Activated CD8-positive, alpha-beta T cell treated with anti-CD3 and anti-CD28 coated beads, Interleukin-2, amount 10 ng/mL, durations not matched to agents 7 days and 5 days (primary cell): ENCODE data around the gene OPN1MW. TPM values are rescaled to one million over a fixed set of nuclear protein-coding genes. Genes with fewer than 3 reads are reported as not detected.
"Not testable (repeated sequence)": the region's sequence is repeated elsewhere in the genome, so short reads cannot be mapped to it uniquely, and the experiment has no call there.

Experiments
- ATAC-seq: fragments of 150-1000 bp; cut with Tn5 transposase; one replicate; pipeline ENCODE4 v1.10.0; 2021; ENCODE audit warnings: moderate library complexity
- CTCF ChIA-PET: fragments of 350-600 bp; sonication (Branson Sonifier 250); formaldehyde crosslinking; loops from one replicate; lab custom pipeline; 2021; ENCODE audit warnings: antibody characterized with exemption; lab: Charles Lee
- POLR2A ChIA-PET: fragments of 350-600 bp; sonication (Branson Sonifier 250); formaldehyde crosslinking; loops from one replicate; lab custom pipeline; 2021; ENCODE audit warnings: antibody characterized with exemption; lab: Charles Lee
- DNase-seq: peaks from one replicate; pipeline ENCODE4 v3.0.0-alpha.2; 2020
- H3K27ac Mint-ChIP-seq: one replicate; pipeline ENCODE4 v1.8.0; 2021; ENCODE audit warnings: mild to moderate bottlenecking, mixed read lengths
- H3K27me3 Mint-ChIP-seq: one replicate; pipeline ENCODE4 v1.8.0; 2021; ENCODE audit warnings: low read depth, mixed read lengths
- H3K36me3 Mint-ChIP-seq: one replicate; pipeline ENCODE4 v1.8.0; 2021; ENCODE audit warnings: low read depth, mixed read lengths
- H3K4me1 Mint-ChIP-seq: one replicate; pipeline ENCODE4 v1.8.0; 2021; ENCODE audit warnings: low read depth, mixed read lengths
- H3K4me3 Mint-ChIP-seq: one replicate; pipeline ENCODE4 v1.8.0; 2021; ENCODE audit warnings: mild to moderate bottlenecking, mixed read lengths
- H3K9me3 Mint-ChIP-seq: one replicate; pipeline ENCODE4 v1.8.0; 2022; ENCODE audit warnings: mixed read lengths; ENCODE audit not compliant: insufficient read depth
- total RNA-seq, 2 experiments: library from RNA; stranded (reverse); gene quantifications; one replicate each; pipeline ENCODE4 v1.2.3, GENCODE V29; 2021

OPN1MW gene
- not detected for total RNA-seq

DNA sequence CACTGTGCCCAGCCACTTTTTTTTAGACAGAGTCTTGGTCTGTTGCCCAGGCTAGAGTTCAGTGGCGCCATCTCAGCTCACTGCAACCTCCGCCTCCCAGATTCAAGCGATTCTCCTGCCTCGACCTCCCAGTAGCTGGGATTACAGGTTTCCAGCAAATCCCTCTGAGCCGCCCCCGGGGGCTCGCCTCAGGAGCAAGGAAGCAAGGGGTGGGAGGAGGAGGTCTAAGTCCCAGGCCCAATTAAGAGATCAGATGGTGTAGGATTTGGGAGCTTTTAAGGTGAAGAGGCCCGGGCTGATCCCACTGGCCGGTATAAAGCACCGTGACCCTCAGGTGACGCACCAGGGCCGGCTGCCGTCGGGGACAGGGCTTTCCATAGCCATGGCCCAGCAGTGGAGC, at the start of gene OPN1MW:
Gene OPN1MW, plus strand, starts transcription at position 301 of the 400 bp plus-strand sequence. Its CDS starts 82 bp downstream, at position 383.
- H3K4me1 Mint-ChIP-seq, DNase-seq, H3K27ac Mint-ChIP-seq, H3K27me3 Mint-ChIP-seq, H3K4me3 Mint-ChIP-seq, ATAC-seq, H3K36me3 Mint-ChIP-seq, CTCF ChIA-PET, POLR2A ChIA-PET, H3K9me3 Mint-ChIP-seq: not testable (repeated sequence)

GRCh38 chrX:154135458-154136229, 46.8 kb upstream of the OPN1MW start:
- H3K4me3 Mint-ChIP-seq: peak overlapping the region; percentile 60
- DNase-seq: no peak
- peak overlapping the region; percentile 86 for H3K27ac Mint-ChIP-seq

DNA sequence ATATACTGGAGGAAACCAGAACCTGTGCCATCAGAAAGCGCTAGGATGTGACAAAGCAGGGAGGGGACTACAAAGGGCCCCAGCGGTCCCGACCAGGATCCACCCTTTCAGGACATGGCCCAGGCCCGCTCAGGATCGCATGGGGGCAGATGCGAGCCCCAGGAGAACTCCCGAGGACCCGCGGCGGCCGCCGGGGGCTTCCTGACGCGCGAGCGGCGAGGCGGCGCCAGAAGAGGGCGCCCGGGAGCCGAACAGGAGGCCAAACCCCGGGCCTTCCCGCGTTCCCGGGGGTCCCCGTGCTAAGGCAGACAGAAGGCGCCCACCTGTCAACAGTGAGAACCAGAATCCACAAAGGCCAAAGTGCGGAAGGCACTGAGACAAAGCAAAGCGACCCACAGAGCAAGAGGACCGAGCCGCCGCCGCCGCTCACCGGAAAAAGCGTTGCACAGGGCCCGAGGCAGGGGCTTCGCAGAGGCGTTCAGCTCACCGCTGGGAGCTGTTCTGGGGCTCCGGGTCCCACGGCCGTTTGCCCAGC, 45.7 kb upstream of the OPN1MW start:
- peak overlapping the region; percentile 60 for H3K4me3 Mint-ChIP-seq
- no peaks in the 10 kb centered on the region for H3K36me3 Mint-ChIP-seq
- DNase-seq: peak; percentile 66
- H3K9me3 Mint-ChIP-seq: no peaks in the 10 kb centered on the region
- CTCF ChIA-PET: interaction anchor here (0.8 to 2.3 kb wide), 3 partner anchors 10 to 38 kb away, joined by 3 to 8 read pairs (median 3); no protein-coding TSS in a partner anchor
- H3K27me3 Mint-ChIP-seq: no peaks in the 10 kb centered on the region
- H3K27ac Mint-ChIP-seq: peak overlapping the region; percentile 86
- peak; percentile 91 for ATAC-seq
- POLR2A ChIA-PET: no interaction called here
- H3K4me1 Mint-ChIP-seq: peaks cover 21% of the 10 kb centered on the region

More at GRCh38 chrX:154135458-154136229, 46.8 kb upstream of the OPN1MW start:
- ATAC-seq: no peak
- ChIA-PET POLR2A (interaction anchor here (0.6 to 1.3 kb wide), 3 partner anchors 38 to 172 kb away, joined by 3 to 8 read pairs (median 3); partner anchors contain the start of gene MECP2), CTCF (interaction anchor here (1.0 to 2.3 kb wide), 4 partner anchors 8 to 174 kb away, joined by 3 to 8 read pairs (median 4); no protein-coding TSS in a partner anchor)
- Mint-ChIP-seq H3K4me1 (peaks cover 21% of the 10 kb centered on the region), H3K27me3 (no peaks in the 10 kb centered on the region), H3K9me3 (no peaks in the 10 kb centered on the region), H3K36me3 (no peaks in the 10 kb centered on the region)

DNA sequence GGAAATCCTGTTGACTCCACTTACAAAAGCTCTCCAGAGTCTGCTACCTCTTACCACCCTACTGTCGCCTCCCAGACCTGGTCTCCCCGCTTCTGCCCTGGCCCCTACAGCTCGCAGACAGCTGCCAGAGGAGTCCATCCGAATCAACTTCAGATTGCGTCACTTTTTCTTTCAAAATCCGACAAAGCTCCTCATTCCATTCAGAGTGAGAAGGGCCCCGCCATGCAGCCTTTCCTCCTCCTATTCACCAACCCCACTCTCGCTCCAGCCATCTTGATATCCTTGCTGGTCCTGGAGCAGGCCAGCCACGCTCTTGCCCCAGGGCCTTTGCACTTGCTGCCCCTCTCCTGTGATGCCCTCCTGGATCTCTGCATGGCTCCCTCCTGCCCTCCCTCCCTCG, 43.5 kb upstream of the OPN1MW start:
- no peak for ATAC-seq
- Mint-ChIP-seq H3K4me1 (peaks cover 21% of the 10 kb centered on the region), H3K36me3 (no peaks in the 10 kb centered on the region), H3K27ac (no peak overlapping the region), H3K9me3 (no peaks in the 10 kb centered on the region), H3K27me3 (no peaks in the 10 kb centered on the region), H3K4me3 (no peak overlapping the region)
- ChIA-PET POLR2A (no interaction called here), CTCF (interaction anchor here (1.2 kb wide), 1 partner anchor 388 kb away, joined by 3 read pairs; no protein-coding TSS in a partner anchor)
- no peak for DNase-seq

DNA sequence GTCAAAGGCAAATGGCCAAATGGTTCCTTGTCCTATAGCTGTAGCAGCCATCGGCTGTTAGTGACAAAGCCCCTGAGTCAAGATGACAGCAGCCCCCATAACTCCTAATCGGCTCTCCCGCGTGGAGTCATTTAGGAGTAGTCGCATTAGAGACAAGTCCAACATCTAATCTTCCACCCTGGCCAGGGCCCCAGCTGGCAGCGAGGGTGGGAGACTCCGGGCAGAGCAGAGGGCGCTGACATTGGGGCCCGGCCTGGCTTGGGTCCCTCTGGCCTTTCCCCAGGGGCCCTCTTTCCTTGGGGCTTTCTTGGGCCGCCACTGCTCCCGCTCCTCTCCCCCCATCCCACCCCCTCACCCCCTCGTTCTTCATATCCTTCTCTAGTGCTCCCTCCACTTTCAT, 42.2 kb upstream of the OPN1MW start:
- no peak overlapping the region for H3K4me3 Mint-ChIP-seq
- no peaks in the 10 kb centered on the region for H3K36me3 Mint-ChIP-seq
- CTCF ChIA-PET: no interaction called here
- H3K27me3 Mint-ChIP-seq: no peaks in the 10 kb centered on the region
- POLR2A ChIA-PET: no interaction called here
- no peak for ATAC-seq
- H3K4me1 Mint-ChIP-seq: peaks cover 21% of the 10 kb centered on the region
- no peak overlapping the region for H3K27ac Mint-ChIP-seq
- no peak for DNase-seq
- no peaks in the 10 kb centered on the region for H3K9me3 Mint-ChIP-seq

GRCh38 chrX:154140742-154141141, 41.7 kb upstream of the OPN1MW start:
- H3K4me3 Mint-ChIP-seq: no peak overlapping the region
- DNase-seq: no peak
- H3K9me3 Mint-ChIP-seq: no peaks in the 10 kb centered on the region
- no peaks in the 10 kb centered on the region for H3K27me3 Mint-ChIP-seq
- no peaks in the 10 kb centered on the region for H3K36me3 Mint-ChIP-seq
- POLR2A ChIA-PET: no interaction called here
- ATAC-seq: no peak
- CTCF ChIA-PET: no interaction called here
- no peak overlapping the region for H3K27ac Mint-ChIP-seq
- peaks cover 17% of the 10 kb centered on the region for H3K4me1 Mint-ChIP-seq

DNA sequence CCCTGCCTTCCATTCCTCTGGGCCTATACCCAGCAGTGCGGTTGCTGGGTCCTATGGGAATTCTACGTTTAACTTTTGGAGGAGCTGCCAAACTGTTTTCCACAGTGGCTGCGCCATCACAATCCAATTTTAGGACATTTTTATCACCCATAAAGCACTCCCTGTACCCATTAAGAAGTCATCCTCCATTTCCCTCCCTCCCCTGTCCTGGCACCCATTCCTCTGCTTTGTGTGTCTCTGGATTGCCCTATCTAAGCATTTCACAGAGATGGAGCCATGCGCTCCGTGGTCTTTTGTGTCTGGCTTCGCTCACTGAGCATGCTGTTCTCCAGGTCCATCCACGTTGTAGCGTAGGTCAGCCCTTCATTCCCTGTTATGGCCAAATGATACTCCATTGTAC, 40.0 kb upstream of the OPN1MW start:
- no peak for ATAC-seq
- H3K4me1 Mint-ChIP-seq: peaks cover 3% of the 10 kb centered on the region
- H3K27ac Mint-ChIP-seq: no peak overlapping the region
- no peaks in the 10 kb centered on the region for H3K9me3 Mint-ChIP-seq
- ChIA-PET CTCF (no interaction called here), POLR2A (no interaction called here)
- H3K4me3 Mint-ChIP-seq: no peak overlapping the region
- H3K27me3 Mint-ChIP-seq: no peaks in the 10 kb centered on the region
- H3K36me3 Mint-ChIP-seq: no peaks in the 10 kb centered on the region
- DNase-seq: no peak

GRCh38 chrX:154142950-154143745, 39.2 kb upstream of the OPN1MW start:
- DNase-seq (no peak), ATAC-seq (no peak)
- Mint-ChIP-seq H3K4me1 (peaks cover 3% of the 10 kb centered on the region), H3K4me3 (no peak overlapping the region), H3K27ac (no peak overlapping the region), H3K9me3 (no peaks in the 10 kb centered on the region), H3K36me3 (no peaks in the 10 kb centered on the region), H3K27me3 (no peaks in the 10 kb centered on the region)
- ChIA-PET CTCF (no interaction called here), POLR2A (no interaction called here)

GRCh38 chrX:154144010-154144409, 38.4 kb upstream of the OPN1MW start, which contains the start of gene OPN1LW:
Gene OPN1LW, plus strand, starts transcription at chrX:154144243. Its CDS starts 41 bp downstream, at chrX:154144284.
- CTCF ChIA-PET, H3K4me3 Mint-ChIP-seq, DNase-seq, H3K4me1 Mint-ChIP-seq, H3K36me3 Mint-ChIP-seq, ATAC-seq, POLR2A ChIA-PET, H3K9me3 Mint-ChIP-seq, H3K27ac Mint-ChIP-seq, H3K27me3 Mint-ChIP-seq: not testable (repeated sequence)

DNA sequence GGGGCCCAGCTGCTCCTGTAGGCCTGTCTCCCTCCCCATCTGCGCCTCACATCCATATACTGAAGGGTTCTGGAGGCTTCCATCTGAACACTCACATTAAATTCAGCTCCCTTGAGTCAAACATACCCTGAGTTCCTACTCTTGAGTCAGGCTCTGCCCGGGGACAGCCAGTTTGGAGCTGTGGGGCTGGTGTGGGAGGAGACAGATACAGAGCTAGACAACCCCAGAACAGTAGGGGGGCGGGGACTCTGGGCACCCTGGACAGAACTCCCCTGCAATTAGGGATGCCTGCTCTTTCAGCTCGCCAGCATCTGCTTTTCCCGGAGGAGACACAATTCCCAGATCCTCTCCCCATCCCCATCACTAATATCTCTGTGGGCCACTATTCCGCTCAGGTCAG, 31.4 kb upstream of the OPN1MW start:
- H3K36me3 Mint-ChIP-seq, ATAC-seq, H3K27ac Mint-ChIP-seq, POLR2A ChIA-PET, H3K27me3 Mint-ChIP-seq, H3K4me1 Mint-ChIP-seq, H3K4me3 Mint-ChIP-seq, H3K9me3 Mint-ChIP-seq, CTCF ChIA-PET, DNase-seq: not testable (repeated sequence)

GRCh38 chrX:154156221-154156620, 26.2 kb upstream of the OPN1MW start:
- DNase-seq, POLR2A ChIA-PET, H3K4me1 Mint-ChIP-seq, H3K27ac Mint-ChIP-seq, ATAC-seq, H3K9me3 Mint-ChIP-seq, H3K4me3 Mint-ChIP-seq, CTCF ChIA-PET, H3K27me3 Mint-ChIP-seq, H3K36me3 Mint-ChIP-seq: not testable (repeated sequence)
